ENCODE measurements around the gene BCAR3. TPM values are rescaled to one million over a fixed set of nuclear protein-coding genes. Genes with fewer than 3 reads are reported as not detected.
"Not testable (repeated sequence)": the region's sequence is repeated elsewhere in the genome, so short reads cannot be mapped to it uniquely, and the experiment has no call there.

The BCAR3 gene
- total and polyA plus RNA-seq, 8 donors = 15.5 to 26.0 (median 18.9) TPM

DNA sequence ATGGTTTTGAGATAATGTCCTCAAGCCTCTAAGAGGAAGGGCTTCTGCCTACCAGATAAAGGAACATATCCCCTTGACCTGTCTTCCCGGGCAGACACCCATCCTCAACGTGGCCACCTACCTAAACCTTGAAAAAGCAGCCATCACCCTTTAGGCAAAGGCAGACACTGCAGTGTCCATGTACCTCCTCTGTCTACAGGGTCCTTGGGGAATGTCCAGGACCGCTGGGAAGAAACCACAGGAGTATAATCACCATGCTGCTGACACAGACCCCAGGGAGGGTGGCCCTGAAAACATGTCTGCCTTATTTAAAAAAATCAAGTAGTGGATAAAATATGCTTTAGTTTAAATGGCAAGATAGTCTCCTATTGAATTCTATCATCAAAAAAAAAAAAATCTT lies 16.6 kb downstream of the BCAR3 start:
- H3K27ac ChIP-seq = peak overlapping the region; percentile 30 to 44
- TF ChIP-seq, protein P1, sequence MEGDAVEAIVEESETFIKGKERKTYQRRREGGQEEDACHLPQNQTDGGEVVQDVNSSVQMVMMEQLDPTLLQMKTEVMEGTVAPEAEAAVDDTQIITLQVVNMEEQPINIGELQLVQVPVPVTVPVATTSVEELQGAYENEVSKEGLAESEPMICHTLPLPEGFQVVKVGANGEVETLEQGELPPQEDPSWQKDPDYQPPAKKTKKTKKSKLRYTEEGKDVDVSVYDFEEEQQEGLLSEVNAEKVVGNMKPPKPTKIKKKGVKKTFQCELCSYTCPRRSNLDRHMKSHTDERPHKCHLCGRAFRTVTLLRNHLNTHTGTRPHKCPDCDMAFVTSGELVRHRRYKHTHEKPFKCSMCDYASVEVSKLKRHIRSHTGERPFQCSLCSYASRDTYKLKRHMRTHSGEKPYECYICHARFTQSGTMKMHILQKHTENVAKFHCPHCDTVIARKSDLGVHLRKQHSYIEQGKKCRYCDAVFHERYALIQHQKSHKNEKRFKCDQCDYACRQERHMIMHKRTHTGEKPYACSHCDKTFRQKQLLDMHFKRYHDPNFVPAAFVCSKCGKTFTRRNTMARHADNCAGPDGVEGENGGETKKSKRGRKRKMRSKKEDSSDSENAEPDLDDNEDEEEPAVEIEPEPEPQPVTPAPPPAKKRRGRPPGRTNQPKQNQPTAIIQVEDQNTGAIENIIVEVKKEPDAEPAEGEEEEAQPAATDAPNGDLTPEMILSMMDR (IDR thresholded peaks at IDR 0.05) = no peak

DNA sequence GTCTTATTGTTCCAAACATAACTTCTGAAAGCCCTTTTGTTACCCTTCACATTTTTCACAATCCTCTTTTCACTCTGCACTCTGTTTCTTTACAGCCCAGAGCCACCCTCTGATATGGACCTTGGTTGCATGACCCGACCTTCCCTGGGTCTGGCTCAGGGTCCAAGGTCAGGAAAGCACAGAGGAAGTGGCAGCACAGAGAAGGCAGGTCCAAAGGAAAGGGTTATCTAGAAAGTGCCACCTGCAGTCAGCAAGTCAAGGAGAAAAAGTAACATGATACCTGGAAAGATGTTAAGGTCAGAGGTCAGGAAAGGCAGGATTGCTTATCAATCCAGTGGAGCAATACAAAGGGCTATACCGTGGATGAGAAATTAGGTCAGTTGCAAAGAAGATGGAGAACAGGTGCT lies 18.4 kb downstream of the BCAR3 start:
- Histone ChIP-seq H3K36me3 (no peaks in the 10 kb centered on the region), H3K4me3 (no peak overlapping the region), H3K27me3 (no peaks in the 10 kb centered on the region), H3K4me1 (peaks cover 9 to 32% of the 10 kb centered on the region in 2 donors), H3K27ac (no peak overlapping the region), H3K9me3 (no peaks in the 10 kb centered on the region)
- TF ChIP-seq, protein P1 (IDR thresholded peaks at IDR 0.05) = no peak
- intact Hi-C loops (cut with DNase I) = no loop called here
- no peak for ATAC-seq
- DNase-seq = no peak

More for the DNA sequence above, 16.6 kb downstream of the BCAR3 start:
- no peak for ATAC-seq
- Histone ChIP-seq H3K4me3 (no peak overlapping the region), H3K27me3 (no peaks in the 10 kb centered on the region), H3K36me3 (no peaks in the 10 kb centered on the region), H3K9me3 (no peaks in the 10 kb centered on the region), H3K4me1 (peaks cover 16 to 41% of the 10 kb centered on the region in 2 donors)
- intact Hi-C loops (cut with DNase I) = no loop called here
- no peak for DNase-seq

DNA sequence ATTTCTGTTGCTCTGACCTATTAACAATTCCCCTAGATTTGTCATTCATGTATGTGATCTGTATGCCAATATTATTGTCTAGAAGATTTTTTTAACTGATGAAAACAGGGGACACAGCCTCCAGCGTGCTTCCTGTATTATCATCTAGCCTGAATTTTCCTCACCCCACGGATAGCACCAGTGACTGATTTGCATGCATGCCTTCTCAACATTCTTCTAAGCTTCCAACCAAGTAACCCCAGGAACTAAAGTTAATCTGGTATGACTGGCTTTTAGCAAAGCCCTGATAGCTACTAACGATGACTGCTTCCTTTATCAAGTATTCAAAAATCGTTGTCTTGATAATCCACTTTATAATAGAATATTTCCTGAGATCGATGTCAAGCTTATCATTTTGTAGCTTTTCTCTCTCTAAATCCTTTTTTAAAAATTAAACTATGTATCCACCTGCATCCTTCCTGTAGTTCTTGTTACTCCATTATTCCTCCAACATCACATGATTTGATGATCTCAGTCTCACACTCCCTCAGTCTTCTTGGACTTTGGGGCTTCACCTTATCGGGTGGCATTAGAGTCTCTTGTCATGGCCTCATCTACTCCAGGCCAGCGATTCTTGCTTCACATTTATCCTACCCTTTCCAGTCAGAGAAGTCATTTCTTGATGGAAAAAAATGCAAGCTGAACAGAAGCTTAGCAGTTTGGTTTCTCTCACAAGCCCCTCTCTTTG lies 19.0 kb downstream of the BCAR3 start:
- no peak for ATAC-seq
- Histone ChIP-seq H3K36me3 (no peaks in the 10 kb centered on the region), H3K4me3 (no peak overlapping the region), H3K27me3 (no peaks in the 10 kb centered on the region), H3K9me3 (no peaks in the 10 kb centered on the region), H3K27ac (peak overlapping the region; percentile 57 to 59), H3K4me1 (peaks cover 9 to 29% of the 10 kb centered on the region in 2 donors)
- no peak for DNase-seq
- intact Hi-C loops (cut with DNase I) = no loop called here
- TF ChIP-seq, protein P1 (IDR thresholded peaks at IDR 0.05) = no peak

DNA sequence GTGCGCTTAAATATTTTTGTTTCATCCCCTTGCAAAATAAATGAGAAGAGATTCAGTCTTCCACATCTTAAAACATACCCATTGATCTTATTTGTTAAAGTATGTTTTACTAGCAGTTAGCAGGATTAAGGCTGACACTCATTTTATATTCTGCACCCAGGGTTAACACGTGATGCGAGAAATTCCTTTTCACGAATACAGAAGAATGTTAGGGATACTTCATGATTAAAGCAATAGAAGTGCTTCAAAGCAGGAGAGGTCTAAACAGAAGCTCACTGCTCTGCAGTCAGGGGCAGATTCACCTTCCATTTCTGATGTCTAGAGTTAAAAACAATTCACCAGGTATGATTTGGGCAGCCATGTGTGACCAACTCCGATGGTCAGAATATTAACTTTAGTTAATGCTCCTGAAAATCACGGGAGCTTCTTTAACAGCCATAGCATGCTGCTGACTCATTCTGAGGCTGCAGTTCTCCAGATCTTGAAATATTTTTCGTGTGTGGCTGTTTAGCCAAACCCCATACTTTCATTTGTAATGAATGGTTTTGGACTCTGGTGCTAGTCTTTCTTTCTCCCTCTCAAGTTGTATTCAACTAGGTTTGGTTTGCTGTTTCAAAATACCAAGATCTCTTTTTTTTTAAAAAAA lies 19.7 kb downstream of the BCAR3 start:
- no peaks in the 10 kb centered on the region for H3K9me3 ChIP-seq
- DNase-seq (no peak), ATAC-seq (peak; percentile 77)
- intact Hi-C loops (cut with DNase I) = no loop called here
- H3K4me3 ChIP-seq = no peak overlapping the region
- TF ChIP-seq, protein P1 (IDR thresholded peaks at IDR 0.05) = no peak
- H3K4me1 ChIP-seq = peaks cover 9 to 27% of the 10 kb centered on the region in 2 donors
- H3K27me3 ChIP-seq = no peaks in the 10 kb centered on the region
- peak overlapping the region; percentile 57 to 59 for H3K27ac ChIP-seq
- no peaks in the 10 kb centered on the region for H3K36me3 ChIP-seq

DNA sequence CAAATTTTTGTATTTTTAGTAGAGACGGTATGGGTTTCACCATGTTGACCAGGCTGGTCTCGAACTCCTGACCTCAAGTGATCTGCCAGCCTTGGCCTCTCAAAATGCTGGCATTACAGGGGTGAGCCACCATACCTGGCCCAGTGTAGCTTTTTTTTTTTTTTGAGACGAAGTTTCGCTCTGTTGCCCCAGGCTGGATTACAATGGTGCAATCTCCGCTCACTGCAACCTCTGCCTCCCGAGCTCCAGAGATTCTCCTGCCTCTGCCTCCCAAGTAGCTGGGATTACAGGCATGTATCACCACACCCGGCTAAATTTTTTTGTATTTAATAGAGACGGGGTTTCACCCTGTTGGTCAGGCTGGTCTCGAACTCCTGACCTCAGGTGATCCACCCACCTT lies 20.3 kb downstream of the BCAR3 start:
- H3K9me3 ChIP-seq; H3K27ac ChIP-seq; intact Hi-C loops (cut with DNase I); H3K27me3 ChIP-seq; ATAC-seq; H3K4me3 ChIP-seq; H3K36me3 ChIP-seq; DNase-seq: not testable (repeated sequence)
- H3K4me1 ChIP-seq = peaks cover 9 to 25% of the 10 kb centered on the region in 2 donors
